GM12872 (cell line): ENCODE data around the gene FDX1.

ENCODE experiments used
- TF ChIP-seq, protein P1 (sequence below): IDR thresholded peaks from 3 replicates; pipeline ENCODE4 v1.5.1; 2011; ENCODE audit warnings: low read depth, mild to moderate bottlenecking, low read length, moderate library complexity; ENCODE audit not compliant: insufficient read depth

The FDX1 gene

DNA sequence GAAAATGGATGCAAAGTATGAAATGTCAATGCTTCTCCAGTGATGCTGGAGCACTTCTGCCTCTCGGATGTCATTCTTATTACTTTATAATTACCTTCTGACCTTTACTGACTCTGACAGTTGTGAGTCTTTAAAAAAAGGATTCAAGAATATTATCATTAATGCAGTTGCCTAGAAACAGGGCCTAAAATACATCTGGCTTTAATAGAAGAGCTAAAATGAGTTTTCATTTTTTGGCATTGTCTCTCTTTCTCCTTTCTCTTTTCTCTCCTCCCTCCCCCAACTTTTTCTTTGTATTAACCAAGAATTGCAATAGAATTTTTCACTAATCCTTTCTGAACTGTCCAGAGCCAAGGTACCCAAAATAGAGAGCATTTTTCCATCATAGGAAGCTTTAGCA lies 45.9 kb downstream of the FDX1 start:
- TF ChIP-seq, protein P1, sequence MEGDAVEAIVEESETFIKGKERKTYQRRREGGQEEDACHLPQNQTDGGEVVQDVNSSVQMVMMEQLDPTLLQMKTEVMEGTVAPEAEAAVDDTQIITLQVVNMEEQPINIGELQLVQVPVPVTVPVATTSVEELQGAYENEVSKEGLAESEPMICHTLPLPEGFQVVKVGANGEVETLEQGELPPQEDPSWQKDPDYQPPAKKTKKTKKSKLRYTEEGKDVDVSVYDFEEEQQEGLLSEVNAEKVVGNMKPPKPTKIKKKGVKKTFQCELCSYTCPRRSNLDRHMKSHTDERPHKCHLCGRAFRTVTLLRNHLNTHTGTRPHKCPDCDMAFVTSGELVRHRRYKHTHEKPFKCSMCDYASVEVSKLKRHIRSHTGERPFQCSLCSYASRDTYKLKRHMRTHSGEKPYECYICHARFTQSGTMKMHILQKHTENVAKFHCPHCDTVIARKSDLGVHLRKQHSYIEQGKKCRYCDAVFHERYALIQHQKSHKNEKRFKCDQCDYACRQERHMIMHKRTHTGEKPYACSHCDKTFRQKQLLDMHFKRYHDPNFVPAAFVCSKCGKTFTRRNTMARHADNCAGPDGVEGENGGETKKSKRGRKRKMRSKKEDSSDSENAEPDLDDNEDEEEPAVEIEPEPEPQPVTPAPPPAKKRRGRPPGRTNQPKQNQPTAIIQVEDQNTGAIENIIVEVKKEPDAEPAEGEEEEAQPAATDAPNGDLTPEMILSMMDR = no peak

DNA sequence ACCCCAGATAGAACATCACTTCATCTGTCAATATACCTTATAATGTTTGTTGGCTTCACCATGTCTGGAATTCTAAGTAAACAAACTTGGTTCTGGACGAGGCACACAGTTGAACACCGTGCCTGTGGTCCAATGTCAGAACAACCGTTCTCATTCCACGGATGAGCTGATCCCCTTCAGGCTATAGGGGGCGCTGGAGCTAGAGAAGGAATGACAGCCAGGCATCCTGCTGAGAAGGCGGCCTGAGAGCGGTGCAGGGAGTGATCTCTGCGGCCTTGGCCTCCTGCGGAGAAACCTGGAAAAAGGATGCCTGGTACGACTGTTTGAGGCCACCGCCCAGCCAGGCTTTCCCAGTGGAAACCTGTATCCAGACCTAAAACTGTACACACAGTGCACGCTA lies 48.7 kb downstream of the FDX1 start:
- TF ChIP-seq, protein P1 = 0 out of 3 replicates have a peak, but pooled peaks have one; percentile 19

GRCh38 chr11:110479108-110480101 lies 49.7 kb downstream of the FDX1 start:
- TF ChIP-seq, protein P1 = no peak

DNA sequence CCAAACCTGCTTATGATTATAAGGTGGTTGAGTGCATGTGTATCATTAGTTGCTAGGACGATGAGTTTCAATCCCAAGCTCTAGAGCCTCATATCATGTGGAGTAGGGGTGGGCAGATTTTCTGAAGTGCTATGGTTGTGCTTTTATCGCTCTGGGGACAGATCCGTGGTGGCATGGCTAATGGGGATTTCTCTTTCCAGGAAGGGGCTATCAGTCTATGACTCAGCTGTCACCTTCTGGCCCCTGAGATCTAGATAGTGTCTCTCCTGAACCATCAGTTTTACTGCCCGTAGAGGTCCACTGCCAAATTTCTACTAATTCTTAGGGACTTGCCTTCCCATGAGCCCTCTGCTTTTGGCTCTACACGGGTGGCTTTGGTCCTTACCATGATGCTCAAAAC lies 51.8 kb downstream of the FDX1 start:
- TF ChIP-seq, protein P1 = no peak

DNA sequence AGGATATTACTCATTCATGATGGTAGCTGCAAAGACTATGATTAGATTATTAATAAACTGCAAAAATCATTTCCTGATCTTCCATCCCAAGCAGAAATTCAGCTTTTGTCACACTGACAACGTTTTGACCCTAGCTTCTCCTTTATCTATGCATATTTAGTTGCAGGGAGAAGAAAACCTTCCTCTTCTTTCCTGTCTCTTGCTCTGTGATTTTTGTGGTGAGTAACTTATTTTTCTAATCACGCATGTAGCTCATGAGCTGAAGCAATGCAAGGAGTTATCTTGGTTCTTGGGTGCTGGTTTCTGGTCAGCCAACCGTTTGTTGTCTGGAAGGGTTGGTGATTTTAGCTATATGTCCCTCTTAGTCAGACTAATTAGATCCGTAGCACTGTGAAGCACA lies 56.4 kb downstream of the FDX1 start:
- TF ChIP-seq, protein P1 = no peak

- TF ChIP-seq, protein P1 = no peak
Measured at GRCh38 chr11:110488446-110488845, 58.7 kb downstream of the FDX1 start.

GRCh38 chr11:110490886-110491285 lies 61.1 kb downstream of the FDX1 start:
- TF ChIP-seq, protein P1 = no peak
